ENCODE results near the gene PRM2.

DNA sequence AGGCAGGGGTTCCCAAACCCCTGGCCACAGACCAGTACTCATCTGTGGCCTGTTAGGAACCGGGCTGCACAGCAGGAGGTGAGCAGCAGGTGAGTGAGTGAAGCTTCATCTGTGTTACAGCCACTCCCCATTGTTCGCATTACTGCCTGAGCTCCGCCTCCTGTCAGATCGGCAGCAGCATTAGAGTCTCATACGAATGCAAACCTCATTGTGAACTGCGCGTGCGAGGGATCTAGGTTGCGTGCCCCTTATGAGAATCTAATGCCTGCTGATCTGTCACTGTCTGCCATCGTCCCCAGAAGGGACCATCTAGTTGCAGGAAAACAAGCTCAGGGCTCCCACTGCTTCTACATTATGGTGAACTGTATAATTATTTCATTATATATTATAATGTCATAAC lies 43.9 kb upstream of the PRM2 start:
- no peak for TF ChIP-seq NFIC (IDR thresholded peaks at IDR 0.05; ENCODE audit: borderline replicate concordance)
- TF ChIP-seq POLR2AphosphoS5 (IDR thresholded peaks at IDR 0.05; ENCODE audit: low read depth, low read length): no peak
- TF ChIP-seq, protein P1, sequence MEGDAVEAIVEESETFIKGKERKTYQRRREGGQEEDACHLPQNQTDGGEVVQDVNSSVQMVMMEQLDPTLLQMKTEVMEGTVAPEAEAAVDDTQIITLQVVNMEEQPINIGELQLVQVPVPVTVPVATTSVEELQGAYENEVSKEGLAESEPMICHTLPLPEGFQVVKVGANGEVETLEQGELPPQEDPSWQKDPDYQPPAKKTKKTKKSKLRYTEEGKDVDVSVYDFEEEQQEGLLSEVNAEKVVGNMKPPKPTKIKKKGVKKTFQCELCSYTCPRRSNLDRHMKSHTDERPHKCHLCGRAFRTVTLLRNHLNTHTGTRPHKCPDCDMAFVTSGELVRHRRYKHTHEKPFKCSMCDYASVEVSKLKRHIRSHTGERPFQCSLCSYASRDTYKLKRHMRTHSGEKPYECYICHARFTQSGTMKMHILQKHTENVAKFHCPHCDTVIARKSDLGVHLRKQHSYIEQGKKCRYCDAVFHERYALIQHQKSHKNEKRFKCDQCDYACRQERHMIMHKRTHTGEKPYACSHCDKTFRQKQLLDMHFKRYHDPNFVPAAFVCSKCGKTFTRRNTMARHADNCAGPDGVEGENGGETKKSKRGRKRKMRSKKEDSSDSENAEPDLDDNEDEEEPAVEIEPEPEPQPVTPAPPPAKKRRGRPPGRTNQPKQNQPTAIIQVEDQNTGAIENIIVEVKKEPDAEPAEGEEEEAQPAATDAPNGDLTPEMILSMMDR (IDR thresholded peaks at IDR 0.05): no peak
- no peak for TF ChIP-seq YY1 (IDR thresholded peaks at IDR 0.05; ENCODE audit: low read depth)
- no peak for TF ChIP-seq EZH2phosphoT487 (IDR thresholded peaks at IDR 0.05; ENCODE audit: borderline replicate concordance, low read depth)
- no peak for TF ChIP-seq SIN3A (IDR thresholded peaks at IDR 0.05; ENCODE audit: borderline replicate concordance, low read depth, low read length)
- TF ChIP-seq JUND (IDR thresholded peaks at IDR 0.05): no peak
- no peak for TF ChIP-seq EP300 (IDR thresholded peaks at IDR 0.05; ENCODE audit: borderline replicate concordance in 1 of 2, low read depth in 1 of 2, low read length in 1 of 2)
- TF ChIP-seq, protein P2, sequence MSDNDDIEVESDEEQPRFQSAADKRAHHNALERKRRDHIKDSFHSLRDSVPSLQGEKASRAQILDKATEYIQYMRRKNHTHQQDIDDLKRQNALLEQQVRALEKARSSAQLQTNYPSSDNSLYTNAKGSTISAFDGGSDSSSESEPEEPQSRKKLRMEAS (IDR thresholded peaks at IDR 0.05; ENCODE audit: low read depth): no peak
- TF ChIP-seq TAF1 (IDR thresholded peaks at IDR 0.05; ENCODE audit: borderline replicate concordance, low read depth, low read length): no peak
- no peak for TF ChIP-seq GABPA (IDR thresholded peaks at IDR 0.05; ENCODE audit: low read depth)

All from SK-N-SH (cell line).